GM18951 (cell line): ENCODE data around the gene KCNMB3.
"Not testable (repeated sequence)": the region's sequence is repeated elsewhere in the genome, so short reads cannot be mapped to it uniquely, and the experiment has no call there.

Source experiments
- POLR2A ChIP-seq: IDR thresholded peaks from 4 replicates; pipeline ENCODE4 v1.6.1; 2011; ENCODE audit warnings: mild to moderate bottlenecking; ENCODE audit not compliant: insufficient read length, insufficient read depth; ENCODE audit errors: extremely low read depth
- in situ Hi-C: fragments of 300-500 bp; cut with MboI; formaldehyde crosslinking; loops from one replicate; pipeline ENCODE4 v1.12.0; 2022; ENCODE audit warnings: low sequenced_read_pairs, mixed read lengths, inconsistent platforms; ENCODE audit not compliant: unreplicated experiment

KCNMB3 gene

DNA sequence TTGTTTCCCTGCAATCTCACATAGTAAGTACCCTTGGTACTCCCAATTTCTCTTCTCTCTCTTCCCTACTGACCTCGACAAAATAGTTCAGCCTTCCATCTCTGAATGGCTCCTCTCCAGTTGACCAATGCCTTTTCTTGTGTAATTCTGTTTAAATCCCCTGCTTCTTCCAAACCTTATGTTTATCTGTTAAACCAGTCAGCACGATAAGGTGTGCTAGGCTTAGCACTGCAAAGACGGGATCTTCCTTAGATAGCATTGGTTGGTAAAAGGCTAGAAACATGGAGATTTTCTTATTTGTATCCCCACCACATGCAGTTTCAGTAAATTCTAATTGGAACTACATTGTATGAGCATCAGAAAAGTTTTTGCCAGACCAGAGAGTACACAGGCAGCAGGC lies 25.8 kb upstream of the KCNMB3 start:
- no peak for TF ChIP-seq POLR2A
- in situ Hi-C loops = no loop called here

DNA sequence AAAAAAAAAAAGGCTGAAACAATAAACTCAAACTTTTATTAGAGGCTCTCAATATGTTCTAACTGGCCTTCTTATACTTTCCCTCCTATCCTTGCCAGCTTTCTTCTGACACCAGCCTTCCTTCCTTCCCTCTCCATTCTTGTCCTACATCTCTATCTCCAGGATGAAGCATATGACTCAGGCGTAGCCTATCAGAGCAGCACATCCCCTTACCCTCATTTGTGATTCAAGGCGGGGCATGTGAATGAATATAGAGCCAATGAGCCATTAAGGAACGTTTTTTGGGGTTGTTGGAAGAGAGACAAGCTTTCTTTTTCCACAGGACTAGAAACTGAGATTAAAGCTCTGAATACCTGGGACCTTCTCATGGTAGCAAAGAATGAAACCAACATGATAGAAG lies 25.1 kb upstream of the KCNMB3 start:
- in situ Hi-C loops = no loop called here
- no peak for TF ChIP-seq POLR2A

DNA sequence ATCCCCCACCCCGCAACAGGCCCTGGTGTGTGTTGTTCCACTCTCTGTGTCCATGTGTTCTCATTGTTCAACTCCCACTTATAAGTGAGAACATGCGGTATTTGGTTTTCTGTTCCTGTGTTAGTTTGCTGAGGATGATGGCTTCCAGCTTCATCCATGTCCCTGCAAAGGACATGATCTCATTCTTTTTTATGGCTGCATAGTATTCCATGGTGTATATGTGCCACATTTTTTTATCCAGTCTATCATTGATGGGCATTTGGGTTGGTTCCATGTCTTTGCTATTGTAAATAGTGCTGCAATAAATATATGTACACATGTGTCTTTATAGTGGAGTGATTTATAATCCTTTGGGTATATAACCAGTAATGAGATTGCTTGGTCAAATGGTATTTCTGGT lies 23.5 kb upstream of the KCNMB3 start:
- in situ Hi-C loops = not testable (repeated sequence)

DNA sequence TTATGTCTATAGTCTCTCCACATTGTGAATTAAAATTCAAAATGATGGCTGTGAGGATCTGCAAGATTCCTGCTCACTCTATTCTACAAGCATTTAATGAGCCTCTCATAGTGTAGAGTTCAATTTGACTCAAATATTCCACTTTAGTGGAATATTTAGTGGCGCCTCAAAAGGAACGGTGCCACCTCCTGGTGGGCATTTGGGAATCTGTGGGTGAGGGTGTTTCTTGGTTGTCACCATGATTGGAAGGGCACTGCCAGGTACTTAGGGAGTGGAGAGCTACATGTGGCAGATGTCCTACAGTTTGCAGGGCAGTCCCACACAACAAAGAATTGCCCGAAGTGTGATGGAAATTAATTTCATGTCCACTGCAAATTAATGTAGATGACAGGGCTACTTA lies 21.5 kb upstream of the KCNMB3 start:
- in situ Hi-C loops = no loop called here
- no peak for TF ChIP-seq POLR2A

DNA sequence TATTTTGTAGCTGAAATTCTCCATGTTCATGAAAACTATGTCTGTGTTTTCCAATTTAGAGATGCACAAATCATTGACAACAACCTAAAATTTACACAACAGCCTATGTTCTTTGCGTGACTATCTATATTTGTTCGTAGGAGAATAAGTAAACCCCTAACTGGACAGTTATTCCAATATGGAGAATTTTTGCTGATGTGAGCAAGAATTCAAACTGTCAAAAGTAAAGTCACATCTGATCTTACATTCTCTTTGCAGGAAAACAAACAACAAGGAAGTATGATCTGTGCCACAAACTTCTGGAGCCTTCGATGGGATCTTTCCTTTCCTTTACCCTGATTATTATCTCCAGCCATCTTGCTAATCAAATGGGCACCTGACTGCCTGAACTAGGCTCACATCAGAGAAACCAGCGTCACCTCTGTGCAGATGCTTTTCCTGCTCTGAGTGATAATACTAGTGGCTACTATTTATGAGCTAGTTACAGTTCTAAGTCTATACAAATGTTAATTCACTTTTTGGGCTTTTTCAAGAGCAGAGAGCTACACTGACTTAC lies 18.3 kb upstream of the KCNMB3 start:
- in situ Hi-C loops = no loop called here
- no peak for TF ChIP-seq POLR2A

DNA sequence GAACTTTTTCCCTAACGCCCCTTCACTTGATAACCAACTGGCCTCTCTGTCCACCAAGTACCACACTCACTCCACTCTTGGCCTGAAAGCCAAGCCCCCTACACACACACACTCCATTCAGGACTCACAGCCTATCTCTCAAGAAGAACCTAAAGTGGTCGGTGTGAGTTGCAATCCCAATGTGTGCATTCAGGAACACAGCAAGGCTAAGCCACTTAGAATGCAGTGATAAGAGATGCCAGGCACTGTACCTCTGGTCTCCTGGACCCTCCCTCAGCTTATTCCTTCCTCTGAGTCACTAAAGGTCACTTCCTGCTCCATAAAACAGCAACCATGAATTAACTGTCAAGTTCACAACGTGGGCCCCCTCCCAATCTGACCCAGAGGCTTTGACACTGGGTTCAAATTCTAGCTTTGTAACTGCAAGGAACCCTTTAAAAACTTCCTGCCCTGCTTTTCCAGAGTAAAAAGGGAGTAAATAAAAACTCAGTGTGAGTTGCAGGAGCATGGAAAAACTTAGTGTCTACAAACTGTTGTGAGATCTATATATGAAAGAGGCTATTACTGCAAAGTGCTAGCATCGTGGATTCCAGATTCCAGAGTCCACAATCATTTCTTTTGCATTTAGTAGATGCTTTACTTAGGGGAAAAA lies 17.6 kb upstream of the KCNMB3 start:
- in situ Hi-C loops = no loop called here
- no peak for TF ChIP-seq POLR2A

DNA sequence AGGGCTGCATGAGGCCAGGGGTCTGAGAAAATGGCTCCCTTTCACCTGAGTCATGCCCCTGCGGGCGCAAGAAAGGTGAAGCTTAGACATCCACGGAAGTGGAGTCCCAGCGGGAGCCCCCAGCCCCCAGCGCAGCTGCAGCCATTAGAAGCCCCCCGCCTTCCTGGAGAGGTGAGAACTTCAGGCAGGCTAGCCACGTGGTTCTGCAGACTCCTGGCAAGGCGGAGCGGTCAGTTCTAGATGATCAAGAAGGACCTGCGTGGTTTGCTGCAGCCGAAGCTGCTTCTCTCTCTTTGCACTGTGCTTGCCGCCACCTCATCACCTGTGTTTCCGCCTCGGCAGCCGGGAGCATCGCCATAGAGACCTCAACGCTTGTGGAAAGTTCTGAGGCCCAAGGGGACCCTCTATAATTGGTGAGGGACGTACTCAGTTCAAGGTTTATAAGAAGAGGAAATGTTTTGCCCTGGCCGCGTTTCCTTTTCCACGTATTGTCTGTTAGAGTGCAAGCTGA lies 15.8 kb upstream of the KCNMB3 start:
- in situ Hi-C loops = no loop called here
- TF ChIP-seq POLR2A = no peak

DNA sequence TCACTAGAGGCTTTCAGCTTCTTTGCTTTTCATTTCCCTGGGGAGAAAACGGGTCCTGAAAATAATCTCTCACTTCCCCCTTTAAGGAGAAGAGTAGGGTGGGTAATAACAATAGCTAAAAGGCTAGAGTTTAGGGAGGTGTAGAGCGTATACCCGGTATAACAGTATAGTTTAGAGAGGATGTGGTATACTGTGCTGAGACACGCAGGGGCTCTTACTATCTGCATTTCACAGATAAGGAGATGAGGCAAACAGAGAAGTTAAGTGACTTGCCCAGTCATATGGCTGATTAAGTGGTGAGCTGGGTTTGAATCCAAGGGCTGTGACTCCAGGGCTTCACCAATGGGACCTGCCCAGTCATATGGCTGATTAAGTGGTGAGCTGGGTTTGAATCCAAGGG lies 15.0 kb upstream of the KCNMB3 start:
- in situ Hi-C loops = no loop called here
- TF ChIP-seq POLR2A = no peak

DNA sequence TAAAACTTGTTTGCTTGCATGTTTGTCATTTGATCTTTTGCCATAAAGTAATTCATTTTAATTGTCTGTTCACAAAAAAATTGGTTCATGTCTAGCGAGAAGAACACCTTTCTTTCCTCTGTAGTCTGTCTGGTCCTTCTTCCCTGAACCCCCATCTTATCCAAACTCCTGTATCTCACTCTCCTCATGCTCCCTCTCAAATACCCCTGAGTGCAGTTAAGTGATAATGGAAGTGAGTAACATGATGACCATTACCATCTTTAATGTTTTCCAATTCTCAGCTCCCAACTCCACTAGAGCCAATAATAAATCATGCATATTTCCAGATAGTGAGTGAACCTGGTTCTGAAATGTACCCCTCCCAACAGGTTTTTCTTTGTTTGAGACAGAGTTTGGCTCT lies 14.2 kb upstream of the KCNMB3 start:
- in situ Hi-C loops = no loop called here

DNA sequence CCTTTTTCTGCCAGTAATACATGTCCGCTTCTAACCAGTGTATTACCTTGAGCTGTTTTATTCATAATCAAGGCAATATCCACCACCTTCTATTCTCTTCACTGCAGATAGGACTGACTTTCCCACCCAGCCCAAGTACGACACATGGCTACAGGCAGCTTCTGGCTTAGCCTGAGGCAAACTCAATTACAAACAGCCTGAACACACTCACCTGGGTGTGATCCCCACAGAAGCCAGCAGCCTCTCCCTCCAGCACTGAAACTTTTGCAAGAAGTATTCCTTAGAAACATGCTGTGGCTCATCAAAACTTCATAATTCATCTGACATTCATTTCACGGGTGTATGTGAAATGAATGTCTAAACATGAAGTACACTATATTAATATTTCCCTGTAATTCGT lies 13.5 kb upstream of the KCNMB3 start:
- TF ChIP-seq POLR2A = no peak
- in situ Hi-C loops = no loop called here

More for the DNA sequence above, 14.2 kb upstream of the KCNMB3 start:
- no peak for TF ChIP-seq POLR2A

DNA sequence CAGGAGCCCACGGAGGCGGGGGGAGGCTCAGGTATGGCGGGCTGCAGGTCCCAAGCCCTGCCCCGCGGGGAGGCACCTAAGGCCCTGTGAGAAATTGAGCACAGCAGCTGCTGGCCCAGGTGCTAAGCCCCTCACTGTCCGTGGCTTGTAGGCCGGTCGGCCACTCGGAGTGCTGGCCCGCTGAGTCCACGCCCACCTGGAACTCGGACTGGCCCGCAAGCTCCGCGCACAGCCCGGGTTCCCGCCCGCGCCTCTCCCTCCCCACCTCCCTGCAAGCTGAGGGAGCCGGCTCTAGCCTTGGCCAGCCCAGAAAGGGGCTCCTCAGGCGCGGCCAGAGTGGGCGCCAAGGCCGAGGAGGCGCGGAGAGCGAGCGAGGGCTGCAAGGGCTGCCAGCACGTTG lies 12.2 kb upstream of the KCNMB3 start:
- in situ Hi-C loops = no loop called here
- no peak for TF ChIP-seq POLR2A

DNA sequence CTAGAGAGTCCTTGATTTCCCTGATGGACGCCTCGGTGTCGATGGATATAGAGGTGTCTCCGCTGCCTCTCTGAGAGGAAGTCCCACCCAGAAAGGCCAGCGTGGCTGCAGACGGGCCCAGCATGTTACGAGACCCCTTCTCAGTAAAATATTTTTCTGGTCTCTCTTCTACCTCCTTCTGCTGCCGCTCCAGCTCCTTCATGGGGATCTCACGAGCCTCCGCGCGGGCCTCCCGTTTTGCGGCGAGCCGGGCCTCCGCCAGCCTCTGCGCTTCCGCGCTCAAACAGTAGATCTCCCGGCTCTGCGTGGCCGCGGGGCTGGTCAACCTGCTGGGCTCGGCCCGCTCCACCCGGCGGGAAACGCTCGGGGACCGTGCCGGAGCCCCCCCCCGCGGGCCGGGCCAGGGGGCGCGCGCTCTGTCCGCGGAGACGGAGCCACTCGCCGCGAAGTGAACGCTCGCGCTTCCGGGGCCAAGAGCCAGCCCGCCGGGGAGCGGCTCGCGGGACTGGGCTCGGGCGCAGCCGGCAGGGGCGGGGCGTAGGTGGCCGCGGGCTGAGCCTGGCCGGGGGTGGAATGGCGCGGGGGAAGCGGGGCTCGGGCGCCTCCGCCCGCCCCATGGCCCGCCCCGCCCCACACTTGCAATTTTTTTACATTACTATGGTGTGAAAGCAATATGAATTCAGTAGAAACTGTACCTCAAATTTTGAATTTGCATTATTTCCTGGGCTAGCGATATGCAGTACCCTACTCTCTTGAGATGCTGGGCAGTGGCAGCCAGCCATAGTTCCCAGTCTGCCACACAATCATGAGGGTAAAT lies 10.2 kb upstream of the KCNMB3 start:
- in situ Hi-C loops = no loop called here
- peak; percentile 67 for TF ChIP-seq POLR2A

DNA sequence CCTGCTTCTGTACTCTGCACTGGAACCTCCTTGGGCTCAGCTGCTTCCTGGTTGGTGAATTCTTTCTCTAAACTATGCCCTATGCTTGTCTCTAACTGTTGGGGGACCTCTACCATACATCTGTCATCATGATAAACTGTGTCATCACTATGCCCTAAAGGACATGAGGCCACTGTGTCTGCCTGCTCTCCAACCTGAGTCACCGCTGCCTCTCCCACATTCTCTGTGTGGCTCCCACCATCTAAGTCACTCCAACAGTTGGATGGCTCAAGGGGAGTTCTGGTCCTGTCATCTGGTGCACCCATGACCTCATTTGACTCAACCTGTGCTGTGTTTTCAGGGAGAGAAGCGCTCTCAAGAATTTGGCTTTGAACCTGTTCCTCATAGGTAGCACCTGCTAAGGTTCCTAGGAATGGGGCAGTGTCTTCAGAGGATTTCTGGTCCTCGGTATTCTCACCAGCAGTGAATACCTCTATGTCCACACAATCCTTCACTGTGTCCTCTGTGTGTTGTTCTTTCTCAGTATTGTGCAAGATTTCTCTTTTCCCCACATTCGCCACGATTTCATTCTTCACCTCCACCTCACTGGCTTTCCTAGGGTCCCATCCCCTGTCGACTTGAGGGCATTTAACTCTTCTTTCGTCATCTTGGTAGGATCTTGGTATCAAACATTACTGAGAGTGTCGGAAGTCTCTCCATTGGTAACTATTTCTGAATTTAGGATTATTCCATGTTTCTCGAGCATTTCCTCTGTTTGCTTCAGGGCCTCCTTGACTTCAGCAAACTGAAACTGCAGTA lies 9.2 kb upstream of the KCNMB3 start:
- in situ Hi-C loops = not testable (repeated sequence)

DNA sequence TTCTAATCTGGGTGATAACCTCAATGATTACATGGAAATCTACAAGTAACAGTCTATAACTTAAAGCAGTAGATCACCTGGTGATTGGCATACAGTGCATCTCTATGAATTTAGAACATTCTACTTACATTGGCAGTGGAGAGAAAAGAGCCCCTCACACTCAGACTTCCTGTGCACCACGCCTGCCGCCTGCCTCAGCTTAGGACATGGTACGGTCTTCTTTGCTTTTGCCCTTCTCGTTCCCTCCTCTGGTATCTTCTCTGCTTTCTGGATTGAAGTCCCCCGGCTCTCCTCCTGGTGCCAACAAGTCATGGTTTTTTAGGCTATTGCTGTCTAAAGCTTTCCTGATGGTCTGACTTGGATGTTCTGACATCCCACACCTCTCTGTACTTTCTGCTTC lies 7.9 kb upstream of the KCNMB3 start:
- TF ChIP-seq POLR2A = no peak
- in situ Hi-C loops = no loop called here

DNA sequence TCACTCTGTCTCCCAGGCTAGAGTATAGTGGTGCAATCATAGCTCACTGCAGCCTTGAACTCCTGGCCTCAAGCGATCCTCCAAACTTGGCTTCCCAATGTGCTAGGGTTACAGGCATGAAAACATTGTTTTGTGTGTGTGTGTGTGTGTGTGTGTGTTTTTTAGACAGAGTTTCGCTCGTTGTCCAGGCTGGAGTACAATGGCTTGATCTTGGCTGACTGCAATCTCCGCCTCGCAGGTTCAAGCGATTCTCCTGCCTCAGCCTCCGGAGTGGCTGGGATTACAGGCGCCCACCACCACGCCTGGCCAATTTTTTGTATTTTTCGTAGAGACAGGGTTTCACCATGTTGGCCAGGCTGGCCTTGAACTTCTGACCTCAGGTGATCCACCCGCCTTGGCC lies 6.8 kb upstream of the KCNMB3 start:
- in situ Hi-C loops = not testable (repeated sequence)
